ENCODE results near the gene TRPM2. TPM values are rescaled to one million over a fixed set of nuclear protein-coding genes. Genes with fewer than 3 reads are reported as not detected.
"Not testable (repeated sequence)": the region's sequence is repeated elsewhere in the genome, so short reads cannot be mapped to it uniquely, and the experiment has no call there.

The TRPM2 gene
- polyA plus RNA-seq, 5 donors, result 0.93 to 2.4 (median 1.6) TPM

GRCh38 chr21:44395260-44395659 lies 41.8 kb downstream of the TRPM2 start:
- DNase-seq, result no peak

DNA sequence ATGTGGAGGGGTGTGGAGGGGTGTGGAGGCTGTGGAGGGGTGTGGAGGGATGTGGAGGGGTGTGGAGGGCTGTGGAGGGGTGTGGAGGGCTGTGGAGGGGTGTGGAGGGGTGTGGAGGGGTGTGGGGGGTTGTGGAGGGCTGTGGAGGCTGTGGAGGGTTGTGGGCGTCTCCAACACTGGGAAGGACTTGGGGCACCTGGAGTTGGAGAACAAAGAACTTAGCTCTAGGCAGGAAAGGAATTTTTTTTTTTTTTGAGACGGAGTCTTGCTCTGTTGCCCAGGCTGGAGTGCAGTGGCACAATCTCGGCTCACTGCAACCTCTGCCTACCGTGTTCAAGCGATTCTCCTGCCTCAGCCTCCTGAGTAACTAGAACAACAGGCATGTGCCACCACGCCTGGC lies 43.4 kb downstream of the TRPM2 start:
- DNase-seq, result not testable (repeated sequence)

DNA sequence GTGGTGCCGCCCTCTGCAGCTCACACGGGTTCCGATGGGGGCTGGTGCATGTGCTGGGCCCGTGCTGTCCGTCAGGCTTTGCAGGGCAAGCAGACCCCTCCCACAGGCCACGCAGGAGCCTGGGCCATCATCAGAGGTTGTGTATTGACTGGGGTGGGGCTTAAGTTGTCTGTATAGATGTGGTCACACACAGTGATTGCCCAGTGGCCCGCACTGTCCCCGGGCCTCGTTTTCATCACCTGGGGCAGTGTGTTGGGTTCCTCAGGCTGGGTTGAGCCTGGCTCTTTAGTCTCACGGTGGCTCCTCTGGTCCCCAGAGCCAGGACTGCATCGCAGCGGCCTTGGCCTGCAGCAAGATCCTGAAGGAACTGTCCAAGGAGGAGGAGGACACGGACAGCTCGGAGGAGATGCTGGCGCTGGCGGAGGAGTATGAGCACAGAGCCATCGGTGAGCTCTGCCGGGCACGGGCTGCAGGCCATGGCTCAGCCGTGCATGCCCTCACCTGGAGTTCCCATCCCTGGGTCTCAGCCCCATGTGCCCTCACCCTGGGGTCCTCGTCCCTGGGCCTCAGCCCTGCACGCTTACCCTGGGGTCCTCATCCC lies 44.1 kb downstream of the TRPM2 start:
- no peak for DNase-seq

GRCh38 chr21:44398499-44398898 lies 45.1 kb downstream of the TRPM2 start:
- DNase-seq, result no peak

DNA sequence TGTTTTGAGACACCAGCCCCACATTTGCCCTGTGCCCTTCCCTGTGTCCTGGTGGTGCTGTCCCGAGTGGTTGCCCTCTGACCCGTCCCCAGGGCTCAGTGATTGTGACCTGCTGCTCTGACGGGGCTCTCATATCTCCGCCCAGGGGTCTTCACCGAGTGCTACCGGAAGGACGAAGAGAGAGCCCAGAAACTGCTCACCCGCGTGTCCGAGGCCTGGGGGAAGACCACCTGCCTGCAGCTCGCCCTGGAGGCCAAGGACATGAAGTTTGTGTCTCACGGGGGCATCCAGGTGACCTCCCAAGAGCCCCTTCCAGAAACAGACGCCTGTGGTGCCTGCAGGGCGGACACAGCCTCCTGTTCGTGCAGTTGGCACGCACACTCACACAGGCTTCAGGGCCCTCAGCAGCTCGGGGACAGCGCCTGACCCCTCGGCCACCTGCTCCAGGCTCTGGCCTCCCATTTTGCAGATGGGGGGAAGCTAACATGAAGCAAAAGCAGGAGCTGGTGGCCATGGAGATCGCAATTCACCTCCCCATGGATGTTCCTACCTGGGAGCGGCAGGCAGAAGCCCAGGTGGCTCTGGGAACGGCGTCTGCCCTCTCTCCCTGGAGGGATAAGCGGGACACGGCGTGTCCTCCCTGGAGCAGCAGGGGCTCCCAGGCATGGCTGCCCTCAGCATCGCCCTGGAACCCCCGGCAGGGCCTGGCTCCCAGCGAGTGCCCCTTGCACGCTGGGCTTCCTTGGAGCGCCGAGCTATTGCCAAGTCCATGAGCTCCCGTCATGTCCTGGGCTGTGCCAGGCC lies 45.9 kb downstream of the TRPM2 start:
- DNase-seq, result no peak

DNA sequence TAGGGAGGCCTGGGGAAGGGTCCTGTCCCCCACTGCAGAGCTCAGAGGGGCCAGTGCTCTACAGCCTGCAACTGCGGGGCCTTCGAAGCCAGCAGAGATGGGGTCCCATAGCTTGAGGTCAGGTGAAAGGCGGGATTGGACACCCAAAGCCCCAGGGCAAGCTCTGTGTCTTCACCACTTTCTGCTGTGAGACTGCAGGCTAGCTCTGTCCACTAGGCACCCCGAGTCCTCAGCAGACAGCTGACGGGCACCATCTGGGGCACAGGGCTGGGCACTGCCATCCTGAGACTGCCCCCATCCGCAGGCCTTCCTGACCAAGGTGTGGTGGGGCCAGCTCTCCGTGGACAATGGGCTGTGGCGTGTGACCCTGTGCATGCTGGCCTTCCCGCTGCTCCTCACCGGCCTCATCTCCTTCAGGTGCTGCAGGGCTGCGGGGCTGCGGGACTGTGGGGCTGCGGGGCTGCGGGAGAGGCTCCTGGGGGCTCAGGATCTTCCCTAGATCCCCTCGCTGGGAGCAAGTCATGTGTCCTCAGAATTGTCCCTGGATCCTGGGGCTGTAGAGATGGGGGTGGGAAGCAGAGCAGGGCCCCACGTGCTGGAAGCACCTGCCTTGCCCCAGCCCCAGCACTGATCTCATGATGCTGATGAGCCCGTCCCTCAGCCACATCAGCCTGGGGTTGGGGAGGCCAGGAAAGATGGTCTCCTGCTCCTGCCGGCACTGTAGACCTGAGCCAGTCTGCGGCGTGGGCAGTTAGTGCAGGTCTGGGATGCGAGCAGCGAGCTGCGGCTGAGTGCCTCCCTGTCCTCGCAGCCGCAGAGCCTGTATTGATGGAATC lies 46.8 kb downstream of the TRPM2 start:
- DNase-seq, result no peak

DNA sequence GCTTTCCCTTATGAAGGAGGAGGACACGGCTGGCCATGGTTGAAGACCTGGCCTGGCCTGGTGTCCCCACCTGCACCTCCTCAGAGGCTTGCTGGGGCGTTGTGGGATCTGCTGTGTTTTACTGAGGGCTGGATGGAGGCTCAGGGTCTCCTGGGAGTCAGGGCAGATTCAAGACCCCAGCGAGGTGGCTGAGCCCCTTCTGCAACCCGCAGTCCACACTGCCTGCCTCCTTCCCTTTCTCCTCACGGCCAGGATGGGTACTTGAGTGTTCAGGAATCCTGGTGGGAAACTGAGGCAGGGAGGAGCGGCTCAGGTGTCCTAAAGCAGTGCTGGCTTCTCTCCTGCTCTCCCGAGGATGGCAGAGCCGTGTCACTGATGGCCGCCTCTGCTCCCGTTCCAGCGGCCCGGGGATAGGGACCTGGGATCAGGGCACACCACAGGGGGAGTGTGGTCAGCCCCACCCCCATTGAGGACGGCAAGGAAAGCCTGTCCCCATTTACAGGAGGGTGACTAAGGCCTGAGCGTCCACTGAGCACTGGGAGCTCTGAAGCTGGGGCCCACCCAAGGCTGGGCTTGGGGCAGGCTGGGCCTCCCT lies 47.5 kb downstream of the TRPM2 start:
- DNase-seq, result no peak

DNA sequence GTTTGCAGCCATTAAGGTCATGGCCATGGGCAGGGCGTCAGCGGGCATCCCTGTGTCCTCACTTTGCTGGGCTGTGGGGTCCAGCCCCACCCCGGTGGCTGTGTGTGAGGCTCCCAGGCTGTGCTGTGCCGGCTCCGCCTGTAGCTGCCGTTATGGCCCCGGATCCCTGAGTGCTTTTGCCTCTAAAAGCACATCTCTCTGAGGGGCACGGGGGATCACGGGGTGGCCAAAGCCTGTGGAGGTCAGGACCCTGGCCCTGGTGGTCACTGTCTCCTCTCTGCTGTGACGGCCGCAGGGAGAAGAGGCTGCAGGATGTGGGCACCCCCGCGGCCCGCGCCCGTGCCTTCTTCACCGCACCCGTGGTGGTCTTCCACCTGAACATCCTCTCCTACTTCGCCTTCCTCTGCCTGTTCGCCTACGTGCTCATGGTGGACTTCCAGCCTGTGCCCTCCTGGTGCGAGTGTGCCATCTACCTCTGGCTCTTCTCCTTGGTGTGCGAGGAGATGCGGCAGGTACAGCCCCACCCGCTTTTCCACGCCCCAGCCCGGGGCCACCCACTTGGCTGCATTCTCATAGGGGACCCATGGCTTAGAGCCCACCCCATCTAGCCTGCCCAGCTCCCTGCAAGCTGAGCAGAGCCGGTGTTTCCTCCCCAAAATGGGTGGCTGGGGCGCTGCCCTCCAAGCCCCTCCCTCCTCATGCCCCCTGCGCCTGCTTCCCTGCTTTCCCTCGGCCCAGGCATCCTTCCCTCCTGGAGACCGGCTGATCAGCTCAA lies 48.2 kb downstream of the TRPM2 start:
- DNase-seq, result no peak

DNA sequence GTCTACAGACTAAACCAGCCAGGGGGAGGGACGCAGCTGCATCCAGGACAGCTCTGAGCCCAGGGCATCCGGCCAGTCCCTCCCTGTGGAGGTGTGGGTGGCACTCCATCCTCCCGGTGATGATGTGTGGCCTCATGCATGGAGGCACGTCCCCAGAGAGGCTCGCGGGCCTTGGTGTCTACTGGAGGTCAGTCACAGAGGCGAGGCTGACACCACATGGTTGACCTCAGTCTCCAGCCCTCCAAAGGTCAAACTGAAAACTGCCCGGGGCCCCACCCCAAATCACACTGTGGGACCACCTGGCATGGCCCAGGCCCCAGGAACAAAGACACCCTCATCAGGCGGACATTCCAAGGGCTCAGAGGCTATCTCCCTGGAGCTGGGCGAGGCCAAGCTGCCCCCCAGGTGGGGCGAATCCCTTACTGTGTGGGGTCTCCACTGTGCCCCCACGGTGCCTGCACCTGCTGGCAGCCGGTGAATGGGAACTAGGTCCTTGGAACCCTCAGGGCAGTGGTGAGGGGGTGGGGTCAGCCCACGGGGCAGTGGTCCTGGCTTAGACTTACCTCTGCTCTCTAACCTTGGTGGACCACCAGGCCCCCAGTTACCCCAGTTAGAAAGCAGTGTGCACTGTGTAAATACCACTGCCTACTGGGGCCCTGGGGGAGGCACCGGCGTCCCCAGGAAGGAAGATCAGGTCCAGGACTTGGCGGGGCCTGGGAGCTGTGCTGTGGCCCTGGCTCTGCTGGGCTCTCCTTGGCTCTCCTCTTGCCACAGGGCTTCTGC lies 49.1 kb downstream of the TRPM2 start:
- DNase-seq, result no peak

DNA sequence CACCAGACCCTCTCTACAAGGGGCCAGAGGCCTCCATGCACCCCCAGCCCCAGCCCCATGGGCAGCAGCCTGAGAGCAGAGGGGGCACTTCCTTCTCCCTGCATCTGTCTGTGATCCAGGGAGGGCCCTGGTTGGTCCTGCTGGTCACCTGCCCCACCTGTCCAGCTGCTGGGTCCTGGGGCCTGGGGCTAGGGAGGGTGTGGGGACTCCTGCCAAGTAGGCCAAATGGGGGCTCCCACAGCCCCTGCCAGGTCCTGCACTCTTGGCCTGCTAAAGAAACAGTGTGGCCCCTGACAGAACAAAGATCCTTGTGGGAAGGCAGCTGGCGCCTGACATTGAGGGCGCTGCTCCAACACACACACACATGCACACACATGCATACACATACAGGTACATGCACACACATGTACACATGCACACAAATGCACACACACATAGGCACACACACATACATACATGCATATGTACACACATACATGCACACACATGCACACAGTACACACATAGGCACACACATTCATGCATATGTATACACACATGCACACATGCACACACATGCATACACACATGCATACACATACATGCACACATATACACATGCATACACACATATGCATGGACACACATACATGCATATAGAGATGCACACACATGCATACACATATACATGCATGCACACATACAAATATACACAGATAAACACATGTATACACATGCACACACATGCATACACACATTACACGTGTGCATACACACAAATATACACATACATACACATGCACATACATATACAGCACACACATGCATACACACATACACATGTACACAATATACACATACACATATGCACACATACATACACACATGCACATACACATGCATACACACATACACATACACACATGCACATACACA lies 49.9 kb downstream of the TRPM2 start:
- DNase-seq, result no peak

DNA sequence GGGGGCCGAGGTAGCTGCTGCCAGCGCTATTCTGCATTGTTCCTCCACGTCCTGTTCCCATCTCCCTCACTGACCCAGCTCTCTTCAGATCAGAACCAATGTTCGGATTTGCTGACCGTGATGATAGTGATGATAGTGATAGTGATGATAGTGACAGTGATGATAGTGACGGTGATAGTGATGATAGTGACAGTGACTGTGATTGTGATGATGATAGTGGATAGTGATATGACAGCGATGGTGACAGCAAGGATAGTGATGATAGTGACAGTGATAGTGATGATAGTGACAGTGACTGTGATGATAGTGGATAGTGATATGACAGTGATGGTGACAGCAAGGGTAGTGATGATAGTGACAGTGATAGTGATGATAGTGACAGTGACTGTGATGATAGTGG lies 51.1 kb downstream of the TRPM2 start:
- not testable (repeated sequence) for DNase-seq

- no peak for DNase-seq
These were observed 51.9 kb downstream of the TRPM2 start for GRCh38 chr21:44405091-44405947.

DNA sequence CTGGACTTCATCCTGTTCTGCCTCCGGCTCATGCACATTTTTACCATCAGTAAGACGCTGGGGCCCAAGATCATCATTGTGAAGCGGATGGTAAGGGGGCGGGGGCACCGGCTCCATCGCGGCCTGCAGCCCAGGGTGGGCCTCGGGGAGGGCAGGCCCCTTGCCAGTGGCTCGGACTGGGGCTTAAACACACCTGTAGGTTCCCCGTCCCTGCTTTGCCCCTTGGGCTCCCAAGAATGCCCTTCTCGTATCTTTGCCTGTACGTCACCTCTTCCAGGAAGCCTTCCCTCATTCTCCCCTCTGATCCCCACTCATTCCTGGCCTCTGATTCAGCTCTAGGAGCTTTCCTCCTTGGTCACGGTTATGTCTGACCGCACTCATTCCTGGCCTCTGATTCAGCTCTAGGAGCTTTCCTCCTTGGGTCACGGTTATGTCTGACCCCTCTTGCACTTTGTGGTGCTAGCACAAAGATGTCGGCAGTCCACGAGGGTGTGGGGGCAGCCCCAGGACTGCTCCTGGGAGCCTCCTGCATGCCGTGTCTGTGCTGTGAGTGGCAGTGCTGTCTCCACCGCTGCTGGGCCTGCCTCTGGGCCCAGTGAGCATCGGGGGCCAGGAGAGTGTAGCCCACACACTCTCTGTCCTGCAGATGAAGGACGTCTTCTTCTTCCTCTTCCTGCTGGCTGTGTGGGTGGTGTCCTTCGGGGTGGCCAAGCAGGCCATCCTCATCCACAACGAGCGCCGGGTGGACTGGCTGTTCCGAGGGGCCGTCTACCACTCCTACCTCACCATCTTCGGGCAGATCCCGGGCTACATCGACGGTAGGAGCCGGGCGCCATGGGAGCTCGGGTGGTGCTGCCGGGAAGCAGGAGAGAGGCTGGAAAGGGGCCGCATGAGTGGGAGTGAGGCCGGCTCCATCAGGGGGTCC lies 52.8 kb downstream of the TRPM2 start:
- DNase-seq, result no peak

- no peak for DNase-seq
These were observed 53.5 kb downstream of the TRPM2 start for GRCh38 chr21:44406953-44407352.

DNA sequence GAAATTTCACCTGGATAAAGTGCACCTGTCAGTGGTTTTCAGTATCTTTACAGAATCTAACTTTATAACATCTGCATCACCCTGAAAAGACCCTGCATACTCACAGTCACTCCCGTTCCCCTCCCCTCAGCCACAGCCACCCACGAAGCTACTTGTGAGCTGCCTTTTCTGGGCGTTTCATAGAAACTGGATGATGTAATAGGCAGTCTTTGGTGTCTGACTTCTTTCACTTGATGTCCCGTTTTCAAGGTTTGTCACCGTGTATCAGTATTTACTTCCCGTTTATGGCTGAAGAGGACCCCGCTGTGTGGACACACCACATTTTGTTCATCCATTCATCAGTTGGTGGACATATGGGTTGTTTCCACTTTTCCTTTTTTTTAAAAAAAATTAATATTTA lies 54.1 kb downstream of the TRPM2 start:
- DNase-seq, result no peak

DNA sequence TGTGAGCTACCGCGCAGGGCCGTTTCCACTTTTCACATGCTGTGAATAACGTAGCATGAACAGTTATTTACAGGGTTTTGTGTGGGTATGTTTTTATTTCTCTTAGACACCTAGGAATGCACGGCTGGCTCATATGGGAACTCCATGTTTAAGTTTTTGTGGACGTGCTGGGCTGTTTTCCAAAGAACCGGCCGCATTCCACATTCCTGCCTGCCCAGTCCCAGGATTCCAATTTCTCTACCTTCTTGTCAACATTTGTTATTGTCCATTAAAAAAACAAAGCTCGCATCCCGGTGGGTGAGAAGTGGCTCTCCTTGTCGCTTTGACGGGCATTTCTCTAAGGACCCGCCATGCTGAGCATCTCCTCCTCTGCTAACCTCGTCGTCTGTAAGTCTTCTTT lies 54.8 kb downstream of the TRPM2 start:
- DNase-seq, result no peak

DNA sequence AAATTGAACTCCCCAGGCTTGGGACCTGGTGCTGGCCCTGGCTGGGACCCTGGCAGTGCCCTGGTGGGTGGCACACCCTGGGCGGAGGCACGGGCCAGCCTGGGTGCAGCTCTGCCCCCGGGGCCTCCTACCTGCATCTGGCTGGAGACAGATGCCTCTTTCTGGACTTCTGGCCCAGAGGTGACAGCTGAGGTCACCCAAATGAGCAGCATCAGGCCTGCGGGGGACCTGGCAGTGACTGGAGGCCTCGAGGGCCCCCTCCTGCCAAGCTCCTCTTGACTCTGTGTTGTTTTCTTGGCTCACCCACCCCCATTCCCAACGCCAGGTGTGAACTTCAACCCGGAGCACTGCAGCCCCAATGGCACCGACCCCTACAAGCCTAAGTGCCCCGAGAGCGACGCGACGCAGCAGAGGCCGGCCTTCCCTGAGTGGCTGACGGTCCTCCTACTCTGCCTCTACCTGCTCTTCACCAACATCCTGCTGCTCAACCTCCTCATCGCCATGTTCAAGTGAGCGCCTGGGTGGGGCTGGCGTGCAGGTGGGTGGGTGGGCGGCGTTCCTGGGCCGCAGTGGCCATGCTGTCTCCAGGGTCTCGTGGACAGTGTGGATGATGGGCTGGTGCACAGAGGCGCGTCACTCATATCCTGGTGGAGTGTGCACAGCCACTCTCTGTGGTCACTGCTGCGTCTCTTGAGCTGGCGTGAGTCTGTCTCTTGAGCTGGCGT lies 60.3 kb downstream of the TRPM2 start:
- no peak for DNase-seq
